Measurements from ENCODE around the gene CCDC178. TPM values are rescaled to one million over a fixed set of nuclear protein-coding genes. Genes with fewer than 3 reads are reported as not detected.

Gene CCDC178
- total RNA-seq, 2 experiments from 2014 or later = not detected

DNA sequence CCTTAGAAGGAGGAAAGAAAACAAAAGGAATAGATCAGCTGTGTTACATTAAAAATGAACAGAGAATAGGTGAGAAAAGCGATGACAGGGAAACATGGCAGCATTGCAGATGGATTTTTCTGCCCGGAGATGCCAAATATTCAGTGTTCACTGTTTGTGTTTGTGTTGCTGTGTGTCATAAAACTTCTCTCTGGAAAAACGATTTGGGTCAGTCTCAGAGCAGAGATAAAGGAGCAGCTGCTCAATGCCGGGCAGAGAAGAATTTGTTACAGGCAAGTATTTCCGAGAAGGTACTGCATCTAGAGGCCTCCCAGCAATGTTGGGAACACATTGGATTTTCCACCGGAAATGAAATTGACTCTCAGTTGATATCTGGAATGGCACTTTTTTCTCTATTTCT lies 511.3 kb downstream of the CCDC178 start:
- Mint-ChIP-seq H3K4me3 (no peak overlapping the region), H3K9me3 (peaks cover 1% of the 10 kb centered on the region), H3K27me3 (no peaks in the 10 kb centered on the region), H3K27ac (no peak overlapping the region), H3K4me1 (ENCODE audit: low read depth) (no peaks in the 10 kb centered on the region), H3K36me3 (ENCODE audit: low read depth) (no peaks in the 10 kb centered on the region)
- ATAC-seq (no peak), DNase-seq (no peak)
- POLR2A ChIA-PET = no interaction called here
- intact Hi-C loops (cut with micrococcal nuclease) = no loop called here
- no peak for TF ChIP-seq CTCF (IDR thresholded peaks at IDR 0.05)
- CTCF ChIA-PET = no interaction called here

GRCh38 chr18:32922951-32923430 lies 517.5 kb downstream of the CCDC178 start:
- DNase-seq (no peak), ATAC-seq (no peak)
- Mint-ChIP-seq H3K4me3 (no peak overlapping the region), H3K27ac (no peak overlapping the region), H3K9me3 (no peaks in the 10 kb centered on the region), H3K4me1 (ENCODE audit: low read depth) (no peaks in the 10 kb centered on the region), H3K36me3 (ENCODE audit: low read depth) (no peaks in the 10 kb centered on the region), H3K27me3 (no peaks in the 10 kb centered on the region)
- CTCF ChIA-PET = no interaction called here
- intact Hi-C loops (cut with micrococcal nuclease) = no loop called here
- no peak for TF ChIP-seq CTCF (IDR thresholded peaks at IDR 0.05)
- POLR2A ChIA-PET = no interaction called here

- CTCF ChIA-PET = no interaction called here
- POLR2A ChIA-PET = no interaction called here
- H3K27me3 Mint-ChIP-seq = no peaks in the 10 kb centered on the region
- peak; percentile 2 for DNase-seq
- no peaks in the 10 kb centered on the region for H3K36me3 Mint-ChIP-seq (ENCODE audit: low read depth)
- no peaks in the 10 kb centered on the region for H3K4me1 Mint-ChIP-seq (ENCODE audit: low read depth)
- ATAC-seq = no peak
- TF ChIP-seq CTCF (IDR thresholded peaks at IDR 0.05) = no peak
- H3K9me3 Mint-ChIP-seq = no peaks in the 10 kb centered on the region
- intact Hi-C loops (cut with micrococcal nuclease) = no loop called here
- no peak overlapping the region for H3K4me3 Mint-ChIP-seq
- H3K27ac Mint-ChIP-seq = no peak overlapping the region
These were observed 519.4 kb downstream of the CCDC178 start for GRCh38 chr18:32920796-32921787.

DNA sequence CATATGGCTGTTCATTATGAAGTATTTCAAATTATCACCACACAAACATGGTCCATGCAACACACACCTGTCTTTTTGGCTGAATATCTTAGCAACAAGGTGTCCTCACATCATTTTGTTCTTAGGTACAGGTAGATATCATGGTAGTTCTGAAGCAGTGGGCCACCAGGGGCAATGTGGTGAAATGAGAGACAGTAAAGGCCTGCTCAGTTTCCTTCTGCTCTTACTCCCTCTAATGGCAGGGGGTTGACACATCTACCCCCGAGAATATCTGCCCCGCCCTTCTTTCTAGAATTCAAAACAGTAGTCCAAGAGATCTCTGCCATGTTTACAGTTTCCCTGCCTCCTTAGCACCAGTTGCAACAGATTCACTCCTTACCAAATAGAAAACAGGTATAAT lies 520.7 kb downstream of the CCDC178 start:
- ATAC-seq (peak; percentile 69), DNase-seq (peak; percentile 18)
- ChIA-PET POLR2A (no interaction called here), CTCF (no interaction called here)
- intact Hi-C loops (cut with micrococcal nuclease) = no loop called here
- H3K9me3 Mint-ChIP-seq = no peaks in the 10 kb centered on the region
- no peaks in the 10 kb centered on the region for H3K36me3 Mint-ChIP-seq (ENCODE audit: low read depth)
- H3K27me3 Mint-ChIP-seq = no peaks in the 10 kb centered on the region
- no peak overlapping the region for H3K4me3 Mint-ChIP-seq
- no peaks in the 10 kb centered on the region for H3K4me1 Mint-ChIP-seq (ENCODE audit: low read depth)
- TF ChIP-seq CTCF (IDR thresholded peaks at IDR 0.05) = no peak
- H3K27ac Mint-ChIP-seq = no peak overlapping the region

GRCh38 chr18:32918692-32919250 lies 521.8 kb downstream of the CCDC178 start:
- H3K27ac Mint-ChIP-seq = no peak overlapping the region
- DNase-seq = no peak
- no peaks in the 10 kb centered on the region for H3K9me3 Mint-ChIP-seq
- no peak for TF ChIP-seq CTCF (IDR thresholded peaks at IDR 0.05)
- ATAC-seq = no peak
- no peaks in the 10 kb centered on the region for H3K36me3 Mint-ChIP-seq (ENCODE audit: low read depth)
- no peaks in the 10 kb centered on the region for H3K4me1 Mint-ChIP-seq (ENCODE audit: low read depth)
- ChIA-PET POLR2A (no interaction called here), CTCF (no interaction called here)
- intact Hi-C loops (cut with micrococcal nuclease) = no loop called here
- H3K27me3 Mint-ChIP-seq = no peaks in the 10 kb centered on the region
- H3K4me3 Mint-ChIP-seq = no peak overlapping the region

All from activated CD8-positive, alpha-beta T cell treated with anti-CD3 and anti-CD28 coated beads for 36 hours (primary cell).